GM18526 (cell line): ENCODE measurements around the gene ZFYVE21.

Experiments
- POLR2A ChIP-seq: IDR thresholded peaks from 3 replicates; pipeline ENCODE4 v1.6.1; 2011; ENCODE audit not compliant: insufficient read length; ENCODE audit errors: extremely low read depth

Gene ZFYVE21

GRCh38 chr14:103732868-103733620 is 17.4 kb downstream of the ZFYVE21 start:
- TF ChIP-seq POLR2A, result no peak

GRCh38 chr14:103733651-103734050 is 18.0 kb downstream of the ZFYVE21 start:
- TF ChIP-seq POLR2A, result no peak

- no peak for TF ChIP-seq POLR2A
Observed at GRCh38 chr14:103734081-103734888, 18.7 kb downstream of the ZFYVE21 start.

- no peak for TF ChIP-seq POLR2A
Observed at GRCh38 chr14:103735022-103735421, 19.4 kb downstream of the ZFYVE21 start.

- no peak for TF ChIP-seq POLR2A
Observed at GRCh38 chr14:103735439-103735814, 19.8 kb downstream of the ZFYVE21 start.

- no peak for TF ChIP-seq POLR2A
Observed at GRCh38 chr14:103735815-103736545, 20.4 kb downstream of the ZFYVE21 start.

- TF ChIP-seq POLR2A, result no peak
Observed at GRCh38 chr14:103736546-103737431, 21.2 kb downstream of the ZFYVE21 start.

- no peak for TF ChIP-seq POLR2A
Observed at GRCh38 chr14:103737432-103738045, 21.9 kb downstream of the ZFYVE21 start.

- TF ChIP-seq POLR2A, result no peak
Observed at GRCh38 chr14:103738166-103738565, 22.6 kb downstream of the ZFYVE21 start.

GRCh38 chr14:103738701-103739451 is 23.3 kb downstream of the ZFYVE21 start:
- TF ChIP-seq POLR2A, result no peak

- TF ChIP-seq POLR2A, result no peak
Observed at GRCh38 chr14:103739466-103739792, 23.8 kb downstream of the ZFYVE21 start.

GRCh38 chr14:103739793-103740501 is 24.3 kb downstream of the ZFYVE21 start:
- TF ChIP-seq POLR2A, result no peak
